ENCODE data around the gene C22orf39. TPM values are rescaled to one million over a fixed set of nuclear protein-coding genes. Genes with fewer than 3 reads are reported as not detected.
A peak's percentile ranks its signal among the peaks of the same experiment; 100 is the strongest.
"Not testable (repeated sequence)": the region's sequence is repeated elsewhere in the genome, so short reads cannot be mapped to it uniquely, and the experiment has no call there.

C22orf39 gene
- total RNA-seq, 3 donors from 2014 or later: 46.7 to 111 (median 54.4) TPM

- Histone ChIP-seq H3K4me3 (no peak overlapping the region), H3K4me1 (peaks cover 0 to 14% of the 10 kb centered on the region in 2 donors), H3K27me3 (no peaks in the 10 kb centered on the region), H3K36me3 (peaks cover 11% of the 10 kb centered on the region), H3K27ac (no peak overlapping the region), H3K9me3 (no peaks in the 10 kb centered on the region)
- TF ChIP-seq, protein P1, sequence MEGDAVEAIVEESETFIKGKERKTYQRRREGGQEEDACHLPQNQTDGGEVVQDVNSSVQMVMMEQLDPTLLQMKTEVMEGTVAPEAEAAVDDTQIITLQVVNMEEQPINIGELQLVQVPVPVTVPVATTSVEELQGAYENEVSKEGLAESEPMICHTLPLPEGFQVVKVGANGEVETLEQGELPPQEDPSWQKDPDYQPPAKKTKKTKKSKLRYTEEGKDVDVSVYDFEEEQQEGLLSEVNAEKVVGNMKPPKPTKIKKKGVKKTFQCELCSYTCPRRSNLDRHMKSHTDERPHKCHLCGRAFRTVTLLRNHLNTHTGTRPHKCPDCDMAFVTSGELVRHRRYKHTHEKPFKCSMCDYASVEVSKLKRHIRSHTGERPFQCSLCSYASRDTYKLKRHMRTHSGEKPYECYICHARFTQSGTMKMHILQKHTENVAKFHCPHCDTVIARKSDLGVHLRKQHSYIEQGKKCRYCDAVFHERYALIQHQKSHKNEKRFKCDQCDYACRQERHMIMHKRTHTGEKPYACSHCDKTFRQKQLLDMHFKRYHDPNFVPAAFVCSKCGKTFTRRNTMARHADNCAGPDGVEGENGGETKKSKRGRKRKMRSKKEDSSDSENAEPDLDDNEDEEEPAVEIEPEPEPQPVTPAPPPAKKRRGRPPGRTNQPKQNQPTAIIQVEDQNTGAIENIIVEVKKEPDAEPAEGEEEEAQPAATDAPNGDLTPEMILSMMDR (IDR thresholded peaks at IDR 0.05): no peak
- no peak for TF ChIP-seq POLR2A (IDR thresholded peaks at IDR 0.05)
- no peak for DNase-seq (ENCODE audit: low spot score in 2 of 2)
- intact Hi-C loops (cut with DNase I; ENCODE audit: low total_unique reads): no loop called here
Observed at GRCh38 chr22:19448739-19449421, 1.4 kb upstream of the C22orf39 start.

DNA sequence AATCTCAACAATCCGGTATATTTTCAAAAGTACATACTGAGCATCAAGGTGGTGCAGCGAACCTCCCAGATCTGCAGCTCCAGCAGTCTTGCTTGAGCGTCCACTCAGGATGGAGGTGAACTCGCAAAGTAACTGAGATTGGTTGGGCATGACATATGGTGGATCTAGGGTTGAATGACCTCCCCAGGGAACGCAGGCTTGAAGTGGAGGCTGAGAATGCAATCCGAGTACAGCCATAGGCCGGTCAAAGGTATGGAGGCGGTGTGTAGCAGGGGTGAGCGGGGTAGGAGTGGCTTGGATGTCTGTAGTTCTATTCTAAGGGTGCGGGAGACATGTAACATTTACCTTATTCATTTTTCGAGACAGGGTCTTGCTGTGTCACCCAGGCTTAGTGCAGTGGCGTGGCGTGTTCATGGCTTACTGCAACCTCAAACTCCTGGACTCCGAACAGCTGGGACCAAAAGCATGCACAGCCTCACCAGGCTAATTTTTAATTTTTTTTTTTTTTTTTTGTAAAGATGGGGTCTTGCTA lies 631 bp upstream of the C22orf39 start:
- TF ChIP-seq, protein P1 (IDR thresholded peaks at IDR 0.05): no peak
- TF ChIP-seq POLR2AphosphoS5 (IDR thresholded peaks at IDR 0.05): no peak
- TF ChIP-seq POLR2A (IDR thresholded peaks at IDR 0.05): no peak
- no peak for DNase-seq (ENCODE audit: low spot score in 2 of 2)
- Histone ChIP-seq H3K27ac (peak overlapping the region; percentile 93 to 96), H3K36me3 (peaks cover 4% of the 10 kb centered on the region), H3K4me3 (peak overlapping the region; percentile 84 to 91 (median 90)), H3K4me1 (peaks cover 0 to 14% of the 10 kb centered on the region in 2 donors), H3K27me3 (no peaks in the 10 kb centered on the region), H3K9me3 (no peaks in the 10 kb centered on the region)
- intact Hi-C loops (cut with DNase I; ENCODE audit: low total_unique reads): no loop called here

- intact Hi-C loops (cut with DNase I; ENCODE audit: low total_unique reads): no loop called here
- no peaks in the 10 kb centered on the region for H3K36me3 ChIP-seq
Observed at GRCh38 chr22:19446603-19447329, 745 bp downstream of the C22orf39 start.

GRCh38 chr22:19445279-19445982 lies 2.1 kb downstream of the C22orf39 start:
- intact Hi-C loops (cut with DNase I; ENCODE audit: low total_unique reads); DNase-seq (ENCODE audit: low spot score in 2 of 2); H3K4me3 ChIP-seq; H3K9me3 ChIP-seq; H3K36me3 ChIP-seq; H3K27ac ChIP-seq; H3K27me3 ChIP-seq: not testable (repeated sequence)
- H3K4me1 ChIP-seq: peaks cover 0 to 14% of the 10 kb centered on the region in 2 donors

More at GRCh38 chr22:19446603-19447329, 745 bp downstream of the C22orf39 start:
- DNase-seq (ENCODE audit: low spot score in 2 of 2): no peak
- no peaks in the 10 kb centered on the region for H3K27me3 ChIP-seq
- TF ChIP-seq POLR2AphosphoS5 (IDR thresholded peaks at IDR 0.05): no peak
- TF ChIP-seq POLR2A (IDR thresholded peaks at IDR 0.05): no peak
- TF ChIP-seq, protein P1 (IDR thresholded peaks at IDR 0.05): no peak
- peak overlapping the region; percentile 84 to 91 (median 90) for H3K4me3 ChIP-seq
- peak overlapping the region; percentile 93 to 96 for H3K27ac ChIP-seq
- H3K4me1 ChIP-seq: peaks cover 0 to 14% of the 10 kb centered on the region in 2 donors
- no peaks in the 10 kb centered on the region for H3K9me3 ChIP-seq

DNA sequence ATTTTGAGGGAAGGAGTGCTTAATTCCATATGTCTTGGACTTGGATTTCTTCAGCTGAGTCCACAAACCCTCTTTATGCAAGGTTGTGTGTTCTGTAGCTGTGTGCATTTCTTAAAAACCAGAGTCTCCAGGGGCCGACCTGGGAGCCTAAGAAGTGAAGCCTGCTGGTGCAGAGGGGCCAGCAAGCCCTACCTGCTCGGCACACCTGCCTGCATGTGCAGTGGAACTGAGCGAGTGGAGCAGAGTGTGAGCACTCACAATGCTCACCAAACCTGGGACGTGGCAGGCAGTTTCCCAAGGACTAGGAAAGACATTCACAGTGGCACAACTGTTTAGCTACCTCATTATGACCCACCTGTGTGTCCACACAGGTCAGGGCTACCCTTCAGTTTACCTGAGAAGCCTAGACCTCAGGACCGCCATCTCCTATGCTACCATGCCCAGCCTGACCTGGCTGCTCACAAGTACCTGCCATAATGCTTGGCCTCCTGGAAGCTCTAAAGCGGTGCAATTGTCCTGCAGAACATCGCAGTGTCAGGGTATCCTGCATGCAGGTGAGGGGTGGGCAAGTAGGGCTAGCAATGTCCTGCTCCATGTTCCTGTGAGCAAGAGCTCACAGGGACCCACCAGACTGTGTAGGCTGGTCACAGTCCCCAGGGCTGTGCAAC lies 3.8 kb downstream of the C22orf39 start:
- Histone ChIP-seq H3K27ac (no peak overlapping the region), H3K27me3 (no peaks in the 10 kb centered on the region), H3K36me3 (no peaks in the 10 kb centered on the region), H3K4me3 (no peak overlapping the region), H3K4me1 (peaks cover 0 to 12% of the 10 kb centered on the region in 2 donors), H3K9me3 (no peaks in the 10 kb centered on the region)
- intact Hi-C loops (cut with DNase I; ENCODE audit: low total_unique reads): no loop called here
- TF ChIP-seq, protein P1 (IDR thresholded peaks at IDR 0.05): no peak
- no peak for TF ChIP-seq POLR2A (IDR thresholded peaks at IDR 0.05)
- no peak for TF ChIP-seq POLR2AphosphoS5 (IDR thresholded peaks at IDR 0.05)
- no peak for DNase-seq (ENCODE audit: low spot score in 2 of 2)

Data from breast epithelium (tissue), 4 donors.